Activated CD8-positive, alpha-beta memory T cell treated with anti-CD3 and anti-CD28 coated beads for 4 hours (primary cell): ENCODE measurements around the gene HIPK2.

ENCODE experiments used
- DNase-seq, 2 donors: peaks; one replicate each; pipeline ENCODE4 v3.0.0-alpha.2; 2020; ENCODE audit warnings: low read depth in 2 of 2

HIPK2 gene

GRCh38 chr7:139696552-139696951 is 81.2 kb downstream of the HIPK2 start:
- DNase-seq: no peak

- no peak for DNase-seq
These were observed 82.2 kb downstream of the HIPK2 start for GRCh38 chr7:139695588-139695987.

GRCh38 chr7:139695051-139695450 is 82.7 kb downstream of the HIPK2 start:
- no peak for DNase-seq

- DNase-seq: no peak
These were observed 83.5 kb downstream of the HIPK2 start for GRCh38 chr7:139694389-139694676.

- no peak for DNase-seq
These were observed 84.0 kb downstream of the HIPK2 start for GRCh38 chr7:139693651-139694388.

GRCh38 chr7:139692723-139693122 is 85.1 kb downstream of the HIPK2 start:
- no peak for DNase-seq

GRCh38 chr7:139691253-139691781 is 86.5 kb downstream of the HIPK2 start:
- no peak for DNase-seq

GRCh38 chr7:139687980-139688632 is 89.7 kb downstream of the HIPK2 start:
- DNase-seq: no peak

- DNase-seq: no peak
These were observed 90.4 kb downstream of the HIPK2 start for GRCh38 chr7:139687211-139687954.

- no peak for DNase-seq
These were observed 94.5 kb downstream of the HIPK2 start for GRCh38 chr7:139683137-139683921.

- DNase-seq: no peak
These were observed 95.4 kb downstream of the HIPK2 start for GRCh38 chr7:139682136-139683013.

- DNase-seq: no peak
These were observed 96.0 kb downstream of the HIPK2 start for GRCh38 chr7:139681812-139682135.

- DNase-seq: no peak
These were observed 96.4 kb downstream of the HIPK2 start for GRCh38 chr7:139681463-139681755.

GRCh38 chr7:139680676-139681462 is 96.9 kb downstream of the HIPK2 start:
- peak; percentile 42 for DNase-seq

- no peak for DNase-seq
These were observed 97.8 kb downstream of the HIPK2 start for GRCh38 chr7:139679731-139680594.

GRCh38 chr7:139676390-139676789 is 101.4 kb downstream of the HIPK2 start:
- DNase-seq: no peak

- DNase-seq: no peak
These were observed 102.4 kb downstream of the HIPK2 start for GRCh38 chr7:139675127-139676125.

- no peak for DNase-seq
These were observed 103.1 kb downstream of the HIPK2 start for GRCh38 chr7:139674752-139675126.
